ENCODE measurements around the gene RPL14. TPM values are rescaled to one million over a fixed set of nuclear protein-coding genes. Genes with fewer than 3 reads are reported as not detected.

The RPL14 gene
- polyA plus RNA-seq, 1 of the 3 experiments (the other 2 are of a cell fraction), result 416 TPM

DNA sequence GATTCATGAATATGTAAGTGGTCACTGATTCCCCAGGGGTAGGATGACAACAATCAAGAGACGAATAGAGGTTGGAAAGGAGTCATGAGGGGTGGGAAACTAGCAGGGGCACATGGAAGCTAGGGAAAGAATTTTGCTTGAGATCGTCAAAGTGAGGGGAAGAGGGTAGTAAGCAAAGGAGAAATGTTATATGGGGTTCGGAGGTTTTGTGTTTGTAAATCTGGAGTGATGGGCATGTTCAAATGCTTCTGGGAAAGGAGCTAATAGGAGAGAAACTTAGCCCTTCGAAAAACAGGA is 7.9 kb downstream of the RPL14 start:
- Histone ChIP-seq H3K27me3 (ENCODE audit: insufficient read depth) (no peaks in the 10 kb centered on the region), H3K9me3 (no peaks in the 10 kb centered on the region), H3K9me2 (no peaks in the 10 kb centered on the region), H4K20me1 (ENCODE audit: insufficient read depth) (peaks cover 13% of the 10 kb centered on the region), H2AFZ (ENCODE audit: low read depth) (no peak overlapping the region), H3K9ac (no peak overlapping the region), H3K4me1 (ENCODE audit: control insufficient read depth in 1 of 2, insufficient read depth in 2 of 2, low read depth in 1 of 2, low read length in 1 of 2) (no peaks in the 10 kb centered on the region), H3K27ac (ENCODE audit: low read depth in 2 of 2, low read length in 1 of 2) (no peak overlapping the region), H3K4me2 (no peak overlapping the region), H3F3A (replicated peaks; ENCODE audit: insufficient read depth) (peaks cover 60% of the 10 kb centered on the region), H3K36me3 (replicated peaks in 1 of 2; ENCODE audit: control insufficient read depth in 1 of 2, insufficient read depth in 2 of 2, low read length in 1 of 2) (peaks cover 29 to 44% of the 10 kb centered on the region in 2 experiments), H3K4me3 (ENCODE audit: low read depth in 2 of 2, low read length in 1 of 2) (no peak overlapping the region), H3K79me2 (ENCODE audit: insufficient read depth) (peaks cover 14% of the 10 kb centered on the region)
- ChIA-PET CTCF (no interaction called here), POLR2A (interaction anchor here (1.5 kb wide), 1 partner anchor 12 kb away, joined by 4 read pairs; no protein-coding TSS in a partner anchor)
- TF ChIP-seq MXI1 (IDR thresholded peaks at IDR 0.05; ENCODE audit: low read depth, low read length), result no peak
- no peak for TF ChIP-seq FOSL2 (IDR thresholded peaks at IDR 0.05; ENCODE audit: borderline replicate concordance, low read depth)
- TF ChIP-seq YY1 (IDR thresholded peaks at IDR 0.05; ENCODE audit: low read depth), result no peak
- TF ChIP-seq MAX (IDR thresholded peaks at IDR 0.05; ENCODE audit: low read depth), result no peak
- TF ChIP-seq FOXJ3 (CRISPR knock-in tag; IDR thresholded peaks at IDR 0.05), result no peak
- no peak for TF ChIP-seq POLR2AphosphoS5 (IDR thresholded peaks at IDR 0.05; ENCODE audit: low read depth, low read length)
- TF ChIP-seq, protein P1, sequence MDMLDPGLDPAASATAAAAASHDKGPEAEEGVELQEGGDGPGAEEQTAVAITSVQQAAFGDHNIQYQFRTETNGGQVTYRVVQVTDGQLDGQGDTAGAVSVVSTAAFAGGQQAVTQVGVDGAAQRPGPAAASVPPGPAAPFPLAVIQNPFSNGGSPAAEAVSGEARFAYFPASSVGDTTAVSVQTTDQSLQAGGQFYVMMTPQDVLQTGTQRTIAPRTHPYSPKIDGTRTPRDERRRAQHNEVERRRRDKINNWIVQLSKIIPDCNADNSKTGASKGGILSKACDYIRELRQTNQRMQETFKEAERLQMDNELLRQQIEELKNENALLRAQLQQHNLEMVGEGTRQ (IDR thresholded peaks at IDR 0.05; ENCODE audit: borderline replicate concordance, low read depth, low read length), result no peak
- no peak for TF ChIP-seq MEF2A (IDR thresholded peaks at IDR 0.05; ENCODE audit: borderline replicate concordance, low read depth)
- TF ChIP-seq GATA2 (CRISPR knock-in tag; IDR thresholded peaks at IDR 0.05), result no peak
- TF ChIP-seq JUND (IDR thresholded peaks at IDR 0.05), result no peak
- no peak for TF ChIP-seq TCF12 (IDR thresholded peaks at IDR 0.05)
- TF ChIP-seq, protein P2, sequence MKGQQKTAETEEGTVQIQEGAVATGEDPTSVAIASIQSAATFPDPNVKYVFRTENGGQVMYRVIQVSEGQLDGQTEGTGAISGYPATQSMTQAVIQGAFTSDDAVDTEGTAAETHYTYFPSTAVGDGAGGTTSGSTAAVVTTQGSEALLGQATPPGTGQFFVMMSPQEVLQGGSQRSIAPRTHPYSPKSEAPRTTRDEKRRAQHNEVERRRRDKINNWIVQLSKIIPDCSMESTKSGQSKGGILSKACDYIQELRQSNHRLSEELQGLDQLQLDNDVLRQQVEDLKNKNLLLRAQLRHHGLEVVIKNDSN (IDR thresholded peaks at IDR 0.05; ENCODE audit: borderline replicate concordance, low read depth), result no peak
- TF ChIP-seq ZBTB33 (IDR thresholded peaks at IDR 0.05; ENCODE audit: borderline replicate concordance, low read depth), result no peak
- no peak for TF ChIP-seq CTCF (IDR thresholded peaks at IDR 0.05)
- TF ChIP-seq, protein P3, sequence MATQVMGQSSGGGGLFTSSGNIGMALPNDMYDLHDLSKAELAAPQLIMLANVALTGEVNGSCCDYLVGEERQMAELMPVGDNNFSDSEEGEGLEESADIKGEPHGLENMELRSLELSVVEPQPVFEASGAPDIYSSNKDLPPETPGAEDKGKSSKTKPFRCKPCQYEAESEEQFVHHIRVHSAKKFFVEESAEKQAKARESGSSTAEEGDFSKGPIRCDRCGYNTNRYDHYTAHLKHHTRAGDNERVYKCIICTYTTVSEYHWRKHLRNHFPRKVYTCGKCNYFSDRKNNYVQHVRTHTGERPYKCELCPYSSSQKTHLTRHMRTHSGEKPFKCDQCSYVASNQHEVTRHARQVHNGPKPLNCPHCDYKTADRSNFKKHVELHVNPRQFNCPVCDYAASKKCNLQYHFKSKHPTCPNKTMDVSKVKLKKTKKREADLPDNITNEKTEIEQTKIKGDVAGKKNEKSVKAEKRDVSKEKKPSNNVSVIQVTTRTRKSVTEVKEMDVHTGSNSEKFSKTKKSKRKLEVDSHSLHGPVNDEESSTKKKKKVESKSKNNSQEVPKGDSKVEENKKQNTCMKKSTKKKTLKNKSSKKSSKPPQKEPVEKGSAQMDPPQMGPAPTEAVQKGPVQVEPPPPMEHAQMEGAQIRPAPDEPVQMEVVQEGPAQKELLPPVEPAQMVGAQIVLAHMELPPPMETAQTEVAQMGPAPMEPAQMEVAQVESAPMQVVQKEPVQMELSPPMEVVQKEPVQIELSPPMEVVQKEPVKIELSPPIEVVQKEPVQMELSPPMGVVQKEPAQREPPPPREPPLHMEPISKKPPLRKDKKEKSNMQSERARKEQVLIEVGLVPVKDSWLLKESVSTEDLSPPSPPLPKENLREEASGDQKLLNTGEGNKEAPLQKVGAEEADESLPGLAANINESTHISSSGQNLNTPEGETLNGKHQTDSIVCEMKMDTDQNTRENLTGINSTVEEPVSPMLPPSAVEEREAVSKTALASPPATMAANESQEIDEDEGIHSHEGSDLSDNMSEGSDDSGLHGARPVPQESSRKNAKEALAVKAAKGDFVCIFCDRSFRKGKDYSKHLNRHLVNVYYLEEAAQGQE (IDR thresholded peaks at IDR 0.05; ENCODE audit: low read depth, low read length), result no peak
- no peak for TF ChIP-seq EP300 (IDR thresholded peaks at IDR 0.05; ENCODE audit: borderline replicate concordance in 1 of 2, low read depth in 1 of 2, low read length in 1 of 2)
- TF ChIP-seq RAD21 (IDR thresholded peaks at IDR 0.05; ENCODE audit: low read length), result no peak
- WGBS (ENCODE audit: low lambda C conversion rate), result 95% methylated on average over 4 of the region's 4 CpGs
- DNase-seq, result no peak
